SK-N-SH (cell line): Measurements from ENCODE around the gene NAV2. TPM values are rescaled to one million over a fixed set of nuclear protein-coding genes. Genes with fewer than 3 reads are reported as not detected.
A peak's percentile ranks its signal among the peaks of the same experiment; 100 is the strongest.

Experiments
- CTCF ChIA-PET: fragments of 300-600, 350-600 bp; formaldehyde crosslinking; extraction: SDS; loops from one replicate; lab custom pipeline; 2021; lab: Yijun Ruan, JAX
- POLR2A ChIA-PET: fragments of 350-600 bp; sonication (Branson Sonifier 250); formaldehyde crosslinking; extraction: SDS; loops from one replicate; lab custom pipeline; 2020; ENCODE audit warnings: antibody characterized with exemption, inconsistent platforms; lab: Yijun Ruan, JAX
- DNase-seq: peaks from one replicate; pipeline ENCODE4 v3.0.0; 2012
- H2AFZ ChIP-seq: fragments of 200-600 bp; sonication (generic); 2 replicates; pipeline ENCODE4 v1.8.1; 2016; ENCODE audit warnings: antibody characterized with exemption, mild to moderate bottlenecking, low read depth
- H3F3A ChIP-seq: fragments of 200-600 bp; sonication (generic); replicated peaks from 2 replicates; pipeline ENCODE3; 2016; ENCODE audit warnings: antibody characterized with exemption, mild to moderate bottlenecking; ENCODE audit not compliant: insufficient read depth
- H3K27ac ChIP-seq, 2 experiments: fragments of 200-500 bp in 1 of 2; fragments of 200-600 bp in 1 of 2; sonication (Bioruptor generic) in 1 of 2; sonication (generic), shearing (Covaris generic) in 1 of 2; 2 replicates each; pipeline versions ENCODE4 v1.5.1 to v1.6.1; 2014 to 2016; ENCODE audit warnings: low read depth in 2 of 2, inconsistent platforms in 1 of 2, low read length in 1 of 2, mild to moderate bottlenecking in 1 of 2, mixed read lengths in 1 of 2
- H3K27me3 ChIP-seq: fragments of 200-600 bp; sonication (generic), shearing (Covaris generic); 2 replicates; pipeline ENCODE4 v1.6.1; 2016; ENCODE audit warnings: mixed run types; ENCODE audit not compliant: insufficient read depth
- H3K36me3 ChIP-seq, 2 experiments: fragments of 200-500 bp in 1 of 2; fragments of 200-600 bp in 1 of 2; sonication (Bioruptor generic) in 1 of 2; sonication (generic) in 1 of 2; replicated peaks in 1 of 2; 2 replicates each; pipeline versions ENCODE3 to v1.5.1; 2014 to 2016; ENCODE audit warnings: low read length in 1 of 2, mild to moderate bottlenecking in 1 of 2; ENCODE audit not compliant: insufficient read depth in 2 of 2, control insufficient read depth in 1 of 2
- H3K4me1 ChIP-seq, 2 experiments: fragments of 200-500 bp in 1 of 2; fragments of 200-600 bp in 1 of 2; sonication (Bioruptor generic) in 1 of 2; sonication (generic), shearing (Covaris generic) in 1 of 2; 2 replicates each; pipeline versions ENCODE4 v1.5.1 to v1.6.1; 2014 to 2016; ENCODE audit warnings: low read depth in 1 of 2, low read length in 1 of 2, mixed run types in 1 of 2; ENCODE audit not compliant: insufficient read depth in 2 of 2, control insufficient read depth in 1 of 2
- H3K4me2 ChIP-seq: fragments of 200-600 bp; sonication (generic), shearing (Covaris generic); 2 replicates; pipeline ENCODE4 v1.6.1; 2017; ENCODE audit warnings: mixed run types
- H3K4me3 ChIP-seq, 2 experiments: fragments of 200-500 bp in 1 of 2; fragments of 200-600 bp in 1 of 2; sonication (Bioruptor generic) in 1 of 2; sonication (generic), shearing (Covaris generic) in 1 of 2; 2 replicates each; pipeline versions ENCODE4 v1.5.1 to v1.8.1; 2014 to 2016; ENCODE audit warnings: low read depth in 2 of 2, inconsistent platforms in 1 of 2, low read length in 1 of 2, mild to moderate bottlenecking in 1 of 2, mixed read lengths in 1 of 2, moderate library complexity in 1 of 2
- H3K79me2 ChIP-seq: fragments of 200-600 bp; sonication (generic); 2 replicates; pipeline ENCODE4 v1.8.1; 2017; ENCODE audit warnings: mild to moderate bottlenecking; ENCODE audit not compliant: insufficient read depth
- H3K9ac ChIP-seq: fragments of 200-600 bp; sonication (generic); 2 replicates; pipeline ENCODE4 v1.6.1; 2017; ENCODE audit warnings: mixed run types
- H3K9me2 ChIP-seq: fragments of 200-600 bp; sonication (generic); 2 replicates; pipeline ENCODE4 v1.6.1; 2017; ENCODE audit warnings: mixed run types
- H3K9me3 ChIP-seq: fragments of 200-600 bp; sonication (generic); 2 replicates; pipeline ENCODE4 v1.6.1; 2017; ENCODE audit warnings: mixed run types, mild to moderate bottlenecking, moderate library complexity
- H4K20me1 ChIP-seq: fragments of 200-600 bp; sonication (generic); 2 replicates; pipeline ENCODE4 v1.6.1; 2017; ENCODE audit warnings: mild to moderate bottlenecking, mixed run types; ENCODE audit not compliant: insufficient read depth
- CHD2 ChIP-seq: fragments of 150-350 bp; IDR thresholded peaks from 2 replicates; pipeline ENCODE4 v1.6.1; 2018; ENCODE audit warnings: low read length; ENCODE audit not compliant: partially characterized antibody
- CTCF ChIP-seq: fragments of 200-600 bp; sonication (generic); IDR thresholded peaks from 2 replicates; pipeline ENCODE4 v1.6.1; 2017; ENCODE audit warnings: antibody characterized with exemption, mild to moderate bottlenecking, moderate library complexity
- FOSL2 ChIP-seq: IDR thresholded peaks from 2 replicates; pipeline ENCODE4 v1.4.0; 2012; ENCODE audit warnings: low read depth, mild to moderate bottlenecking, moderate library complexity, borderline replicate concordance
- GABPA ChIP-seq: IDR thresholded peaks from 2 replicates; pipeline ENCODE4 v1.4.0; 2012; ENCODE audit warnings: low read depth, mild to moderate bottlenecking
- GATA2 ChIP-seq: sonication (generic); formaldehyde crosslinking; IDR thresholded peaks from 2 replicates; pipeline ENCODE4 v1.5.0; 2020; ENCODE audit warnings: mild to moderate bottlenecking, missing genetic modification reagents
- IRF3 ChIP-seq: fragments of 150-350 bp; IDR thresholded peaks from 2 replicates; pipeline ENCODE4 v1.6.1; 2016; ENCODE audit warnings: mild to moderate bottlenecking, low read depth, low read length
- JUND ChIP-seq: IDR thresholded peaks from 2 replicates; pipeline ENCODE4 v1.4.0; 2012
- MAX ChIP-seq: IDR thresholded peaks from 2 replicates; pipeline ENCODE4 v1.4.0; 2012; ENCODE audit warnings: low read depth
- MEF2A ChIP-seq: IDR thresholded peaks from 2 replicates; pipeline ENCODE4 v1.4.0; 2012; ENCODE audit warnings: low read depth, borderline replicate concordance
- MXI1 ChIP-seq: IDR thresholded peaks from 2 replicates; pipeline ENCODE4 v1.6.1; 2012; ENCODE audit warnings: mild to moderate bottlenecking, low read depth, low read length, improper control_type of control experiment
- NRF1 ChIP-seq: IDR thresholded peaks from 2 replicates; pipeline ENCODE4 v1.6.1; 2012; ENCODE audit warnings: low read depth, mild to moderate bottlenecking, low read length
- PBX3 ChIP-seq: IDR thresholded peaks from 2 replicates; pipeline ENCODE4; 2012
- RCOR1 ChIP-seq: fragments of 150-350 bp; IDR thresholded peaks from 2 replicates; pipeline ENCODE4 v1.6.1; 2017; ENCODE audit warnings: antibody characterized with exemption, low read length
- RFX5 ChIP-seq: IDR thresholded peaks from 2 replicates; pipeline ENCODE4 v1.6.1; 2012; ENCODE audit warnings: mild to moderate bottlenecking, improper control_type of control experiment, low read length
- SIN3A ChIP-seq: IDR thresholded peaks from 2 replicates; pipeline ENCODE4 v1.6.1; 2012; ENCODE audit warnings: low read depth, mild to moderate bottlenecking, low read length, moderate library complexity, borderline replicate concordance
- TCF12 ChIP-seq: IDR thresholded peaks from 2 replicates; pipeline ENCODE4 v1.4.0; 2012
- TEAD4 ChIP-seq: IDR thresholded peaks from 2 replicates; pipeline ENCODE4 v1.4.0; 2012; ENCODE audit warnings: mild to moderate bottlenecking, borderline replicate concordance; ENCODE audit not compliant: insufficient read depth
- YY1 ChIP-seq: IDR thresholded peaks from 2 replicates; pipeline ENCODE4 v1.4.0; 2012; ENCODE audit warnings: low read depth, mild to moderate bottlenecking
- ZBTB33 ChIP-seq: IDR thresholded peaks from 2 replicates; pipeline ENCODE4 v1.4.0; 2012; ENCODE audit warnings: low read depth, borderline replicate concordance
- WGBS: methylation state at CpG from one replicate; pipeline ENCODE4 v1.1.6; 2017; ENCODE audit warnings: low lambda C conversion rate; 5-methylcytosine and 5-hydroxymethylcytosine counted together
- polyA plus RNA-seq, 3 experiments: library from polyadenylated mRNA; depleted of rRNA; stranded (reverse); fragments of >200 nt; gene quantifications; 2 replicates each; pipeline ENCODE4 v1.2.3, GENCODE V29; 2012

Gene NAV2
- polyA plus RNA-seq, 1 of the 3 experiments (the other 2 are of a cell fraction): 26.2 TPM

- Histone ChIP-seq H3K4me2 (no peak overlapping the region), H3K9ac (no peak overlapping the region), H3K4me1 (peaks cover 0 to 83% of the 10 kb centered on the region in 2 experiments; a peak in 2 of 4 replicates), H3K27ac (peak overlapping the region in 1 of 2 experiments; percentile 99; a peak in 3 of 4 replicates), H3K9me2 (no peaks in the 10 kb centered on the region), H3K9me3 (no peaks in the 10 kb centered on the region), H4K20me1 (peaks cover 96% of the 10 kb centered on the region), H3K27me3 (no peaks in the 10 kb centered on the region), H3F3A (peaks cover 11% of the 10 kb centered on the region), H3K36me3 (peaks cover 24 to 27% of the 10 kb centered on the region in 2 experiments), H2AFZ (no peak overlapping the region), H3K4me3 (no peak overlapping the region), H3K79me2 (peaks cover 100% of the 10 kb centered on the region)
- POLR2A ChIA-PET: interaction anchor here (1.1 to 3.1 kb wide), 3 partner anchors 9 to 24 kb away, joined by 3 to 15 read pairs (median 4); no protein-coding TSS in a partner anchor
- CTCF ChIA-PET: interaction anchor here (0.6 to 4.7 kb wide), 8 partner anchors 8 to 174 kb away, joined by 3 to 27 read pairs (median 3); no protein-coding TSS in a partner anchor
- 91% methylated on average over 2 of the region's 2 CpGs for WGBS
- TF ChIP-seq MAX (no peak), TEAD4 (no peak), NRF1 (no peak), PBX3 (no peak), YY1 (no peak), FOSL2 (no peak), ZBTB33 (no peak), MEF2A (no peak), MXI1 (no peak), RFX5 (no peak)
- no peak for DNase-seq
Observed at GRCh38 chr11:19729141-19729540, 16.5 kb downstream of the NAV2 start.

GRCh38 chr11:19730373-19730772, 17.7 kb downstream of the NAV2 start:
- Histone ChIP-seq H3K4me3 (no peak overlapping the region), H3K27ac (peak overlapping the region in 1 of 2 experiments; percentile 99; a peak in 2 of 4 replicates), H3F3A (peaks cover 15% of the 10 kb centered on the region), H3K4me2 (no peak overlapping the region), H2AFZ (no peak overlapping the region), H3K79me2 (peaks cover 100% of the 10 kb centered on the region), H3K4me1 (peaks cover 7 to 83% of the 10 kb centered on the region in 2 experiments; a peak in 3 of 4 replicates), H3K27me3 (no peaks in the 10 kb centered on the region), H3K9me3 (no peaks in the 10 kb centered on the region), H3K9ac (no peak overlapping the region), H3K36me3 (peaks cover 19 to 24% of the 10 kb centered on the region in 2 experiments), H4K20me1 (peaks cover 96% of the 10 kb centered on the region), H3K9me2 (no peaks in the 10 kb centered on the region)
- ChIA-PET CTCF (interaction anchor here (0.6 to 4.7 kb wide), 10 partner anchors 9 to 660 kb away, joined by 3 to 27 read pairs (median 3); no protein-coding TSS in a partner anchor), POLR2A (interaction anchor here (1.1 to 1.4 kb wide), 3 partner anchors 12 to 18 kb away, joined by 4 to 6 read pairs (median 4); partner anchors contain the start of gene NAV2)
- WGBS: 67% methylated on average over 3 of the region's 11 CpGs
- DNase-seq: peak; percentile 78
- TF ChIP-seq GATA2 (peak; percentile 53), TCF12 (0 out of 2 replicates have a peak, but pooled peaks have one; percentile 6), CTCF (no peak), GABPA (no peak), RCOR1 (peak; percentile 87), MEF2A (no peak), JUND (no peak), ZBTB33 (no peak), IRF3 (no peak), MXI1 (peak; percentile 62; the same call in 1 of the 2 replicates), SIN3A (no peak), CHD2 (peak; percentile 45), YY1 (no peak)
